Measurements from ENCODE around the gene DDX41. TPM values are rescaled to one million over a fixed set of nuclear protein-coding genes. Genes with fewer than 3 reads are reported as not detected.

The DDX41 gene
- total and polyA plus RNA-seq, 10 of the 15 experiments (the other 5 are each of a cell fraction or from before 2014, with no cell fraction given) = 32.7 to 215 (median 93.6) TPM

GRCh38 chr5:177520271-177520670, 3.5 kb upstream of the DDX41 start (continued):
- TF ChIP-seq, protein P1, sequence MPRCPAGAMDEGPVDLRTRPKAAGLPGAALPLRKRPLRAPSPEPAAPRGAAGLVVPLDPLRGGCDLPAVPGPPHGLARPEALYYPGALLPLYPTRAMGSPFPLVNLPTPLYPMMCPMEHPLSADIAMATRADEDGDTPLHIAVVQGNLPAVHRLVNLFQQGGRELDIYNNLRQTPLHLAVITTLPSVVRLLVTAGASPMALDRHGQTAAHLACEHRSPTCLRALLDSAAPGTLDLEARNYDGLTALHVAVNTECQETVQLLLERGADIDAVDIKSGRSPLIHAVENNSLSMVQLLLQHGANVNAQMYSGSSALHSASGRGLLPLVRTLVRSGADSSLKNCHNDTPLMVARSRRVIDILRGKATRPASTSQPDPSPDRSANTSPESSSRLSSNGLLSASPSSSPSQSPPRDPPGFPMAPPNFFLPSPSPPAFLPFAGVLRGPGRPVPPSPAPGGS (IDR thresholded peaks at IDR 0.05; ENCODE audit: borderline replicate concordance, insufficient read depth, low read depth, low read length, poor library complexity, severe bottlenecking) = no peak
- TF ChIP-seq, protein P2, sequence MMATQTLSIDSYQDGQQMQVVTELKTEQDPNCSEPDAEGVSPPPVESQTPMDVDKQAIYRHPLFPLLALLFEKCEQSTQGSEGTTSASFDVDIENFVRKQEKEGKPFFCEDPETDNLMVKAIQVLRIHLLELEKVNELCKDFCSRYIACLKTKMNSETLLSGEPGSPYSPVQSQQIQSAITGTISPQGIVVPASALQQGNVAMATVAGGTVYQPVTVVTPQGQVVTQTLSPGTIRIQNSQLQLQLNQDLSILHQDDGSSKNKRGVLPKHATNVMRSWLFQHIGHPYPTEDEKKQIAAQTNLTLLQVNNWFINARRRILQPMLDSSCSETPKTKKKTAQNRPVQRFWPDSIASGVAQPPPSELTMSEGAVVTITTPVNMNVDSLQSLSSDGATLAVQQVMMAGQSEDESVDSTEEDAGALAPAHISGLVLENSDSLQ (IDR thresholded peaks at IDR 0.05) = no peak
- no peak for TF ChIP-seq E4F1 (IDR thresholded peaks at IDR 0.05; ENCODE audit: borderline replicate concordance, partially characterized antibody)
- TF ChIP-seq, protein P3, sequence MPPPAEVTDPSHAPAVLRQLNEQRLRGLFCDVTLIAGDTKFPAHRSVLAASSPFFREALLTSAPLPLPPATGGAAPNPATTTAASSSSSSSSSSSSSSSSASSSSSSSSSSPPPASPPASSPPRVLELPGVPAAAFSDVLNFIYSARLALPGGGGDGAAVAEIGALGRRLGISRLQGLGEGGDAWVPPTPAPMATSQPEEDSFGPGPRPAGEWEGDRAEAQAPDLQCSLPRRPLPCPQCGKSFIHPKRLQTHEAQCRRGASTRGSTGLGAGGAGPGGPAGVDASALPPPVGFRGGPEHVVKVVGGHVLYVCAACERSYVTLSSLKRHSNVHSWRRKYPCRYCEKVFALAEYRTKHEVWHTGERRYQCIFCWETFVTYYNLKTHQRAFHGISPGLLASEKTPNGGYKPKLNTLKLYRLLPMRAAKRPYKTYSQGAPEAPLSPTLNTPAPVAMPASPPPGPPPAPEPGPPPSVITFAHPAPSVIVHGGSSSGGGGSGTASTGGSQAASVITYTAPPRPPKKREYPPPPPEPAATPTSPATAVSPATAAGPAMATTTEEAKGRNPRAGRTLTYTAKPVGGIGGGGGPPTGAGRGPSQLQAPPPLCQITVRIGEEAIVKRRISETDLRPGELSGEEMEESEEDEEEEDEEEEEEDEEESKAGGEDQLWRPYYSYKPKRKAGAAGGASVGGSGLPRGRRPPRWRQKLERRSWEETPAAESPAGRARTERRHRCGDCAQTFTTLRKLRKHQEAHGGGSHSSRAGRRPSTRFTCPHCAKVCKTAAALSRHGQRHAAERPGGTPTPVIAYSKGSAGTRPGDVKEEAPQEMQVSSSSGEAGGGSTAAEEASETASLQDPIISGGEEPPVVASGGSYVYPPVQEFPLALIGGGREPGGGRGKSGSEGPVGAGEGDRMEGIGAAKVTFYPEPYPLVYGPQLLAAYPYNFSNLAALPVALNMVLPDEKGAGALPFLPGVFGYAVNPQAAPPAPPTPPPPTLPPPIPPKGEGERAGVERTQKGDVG (CRISPR knock-in tag; IDR thresholded peaks at IDR 0.05) = no peak
- TF ChIP-seq ZNF24 (IDR thresholded peaks at IDR 0.05) = no peak
- no peak for TF ChIP-seq ZNF207 (IDR thresholded peaks at IDR 0.05; ENCODE audit: borderline replicate concordance)
- no peak for TF ChIP-seq CHD1 (IDR thresholded peaks at IDR 0.05; ENCODE audit: low read depth, low read length)
- TF ChIP-seq WRNIP1 (IDR thresholded peaks at IDR 0.05; ENCODE audit: borderline replicate concordance, low read depth, low read length) = no peak

Data from GM12878 (cell line).